Endothelial cell of umbilical vein (primary cell): ENCODE data around the gene IL17RD.

Experiments used
- EZH2 ChIP-seq: IDR thresholded peaks from 2 replicates; pipeline ENCODE4 v1.6.1; 2012; ENCODE audit warnings: borderline replicate concordance, low read depth, mild to moderate bottlenecking, moderate library complexity, low read length, inconsistent platforms; ENCODE audit not compliant: severe bottlenecking
- POLR2A ChIP-seq: IDR thresholded peaks from 2 replicates; pipeline ENCODE4 v1.6.1; 2012; ENCODE audit warnings: low read depth, mild to moderate bottlenecking, control low read depth, low read length
- POLR2AphosphoS5 ChIP-seq: IDR thresholded peaks from 2 replicates; pipeline ENCODE4 v1.6.1; 2012; ENCODE audit warnings: low read depth, mild to moderate bottlenecking, control low read depth, low read length, moderate library complexity; ENCODE audit not compliant: insufficient read depth
- TF ChIP-seq, protein P1 (sequence below), 2 donors: IDR thresholded peaks; 1 replicate in 1 of 2; 2 replicates in 1 of 2; pipeline ENCODE4 v1.5.1; 2011; ENCODE audit warnings: low read length in 2 of 2, mild to moderate bottlenecking in 2 of 2, moderate library complexity in 2 of 2, control low read depth in 1 of 2, inconsistent platforms in 1 of 2, low read depth in 1 of 2; ENCODE audit not compliant: insufficient read depth in 1 of 2; ENCODE audit errors: extremely low read depth in 1 of 2

DNA sequence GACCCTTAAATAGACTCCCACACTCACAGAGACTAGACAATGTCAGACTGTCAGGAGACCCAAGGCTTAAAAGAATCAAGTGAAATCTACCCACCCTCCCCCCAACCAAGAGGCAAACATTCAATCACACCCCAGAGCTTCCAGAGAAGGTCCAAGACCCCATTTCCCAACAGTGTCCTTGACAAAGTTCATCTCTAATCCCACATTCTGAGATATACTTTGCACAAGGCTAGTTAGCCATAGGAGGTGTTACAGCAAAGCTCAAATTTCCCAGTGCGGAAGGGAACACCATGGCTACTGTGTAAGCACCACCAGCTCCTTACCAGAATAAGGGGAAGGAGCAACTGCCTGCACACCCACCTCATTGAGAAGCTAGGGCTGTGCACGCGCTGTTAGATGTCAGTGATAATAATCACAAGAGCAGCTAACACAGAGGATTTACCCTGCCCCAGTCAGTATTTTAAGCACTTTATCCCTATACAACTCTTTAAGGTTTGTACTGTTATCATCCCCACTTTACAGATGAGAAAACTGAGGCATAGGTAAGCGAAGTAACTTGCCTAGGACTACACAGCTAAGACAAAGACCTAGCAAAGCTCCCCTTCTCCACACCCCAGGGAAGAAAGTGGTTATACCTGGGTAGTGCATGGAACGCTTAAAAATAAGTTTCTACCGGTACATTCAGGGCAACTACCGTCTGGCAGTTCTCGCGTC, 87.4 kb downstream of the IL17RD start:
- TF ChIP-seq, protein P1, sequence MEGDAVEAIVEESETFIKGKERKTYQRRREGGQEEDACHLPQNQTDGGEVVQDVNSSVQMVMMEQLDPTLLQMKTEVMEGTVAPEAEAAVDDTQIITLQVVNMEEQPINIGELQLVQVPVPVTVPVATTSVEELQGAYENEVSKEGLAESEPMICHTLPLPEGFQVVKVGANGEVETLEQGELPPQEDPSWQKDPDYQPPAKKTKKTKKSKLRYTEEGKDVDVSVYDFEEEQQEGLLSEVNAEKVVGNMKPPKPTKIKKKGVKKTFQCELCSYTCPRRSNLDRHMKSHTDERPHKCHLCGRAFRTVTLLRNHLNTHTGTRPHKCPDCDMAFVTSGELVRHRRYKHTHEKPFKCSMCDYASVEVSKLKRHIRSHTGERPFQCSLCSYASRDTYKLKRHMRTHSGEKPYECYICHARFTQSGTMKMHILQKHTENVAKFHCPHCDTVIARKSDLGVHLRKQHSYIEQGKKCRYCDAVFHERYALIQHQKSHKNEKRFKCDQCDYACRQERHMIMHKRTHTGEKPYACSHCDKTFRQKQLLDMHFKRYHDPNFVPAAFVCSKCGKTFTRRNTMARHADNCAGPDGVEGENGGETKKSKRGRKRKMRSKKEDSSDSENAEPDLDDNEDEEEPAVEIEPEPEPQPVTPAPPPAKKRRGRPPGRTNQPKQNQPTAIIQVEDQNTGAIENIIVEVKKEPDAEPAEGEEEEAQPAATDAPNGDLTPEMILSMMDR (IDR thresholded peaks at IDR 0.05; ENCODE audit: extremely low read depth in 1 of 2, insufficient read depth in 1 of 2, low read depth in 1 of 2, low read length in 2 of 2): no peak
- no peak for TF ChIP-seq POLR2A
- no peak for TF ChIP-seq EZH2
- TF ChIP-seq POLR2AphosphoS5: no peak
